ENCODE results near the gene ZCWPW1. TPM values are rescaled to one million over a fixed set of nuclear protein-coding genes. Genes with fewer than 3 reads are reported as not detected.

Gene ZCWPW1
- total and polyA plus RNA-seq, 2 experiments from 2014 or later: 1.9 to 4.2 TPM

DNA sequence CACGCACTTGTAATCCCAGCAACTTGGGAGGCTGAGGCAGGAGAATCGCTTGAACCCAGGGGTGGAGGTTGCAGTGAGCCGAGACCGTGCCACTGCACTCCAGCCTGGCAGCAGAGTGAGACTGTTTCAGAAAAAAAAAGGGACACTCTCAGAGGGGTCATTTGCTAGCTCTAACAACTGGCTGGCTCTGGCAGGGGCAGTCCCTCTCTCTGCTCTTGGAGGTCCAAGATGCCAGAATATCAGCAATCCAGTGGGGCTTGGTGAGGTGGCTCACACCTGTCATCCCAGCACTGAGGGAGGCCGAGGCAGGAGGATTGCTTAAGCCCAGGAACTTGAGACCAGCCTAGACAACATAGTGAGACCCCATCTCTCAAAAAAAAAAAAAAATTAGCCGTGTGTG is 57.8 kb downstream of the ZCWPW1 start:
- H4K20me1 ChIP-seq (ENCODE audit: insufficient read depth): no peaks in the 10 kb centered on the region
- in situ Hi-C loops (cut with MboI): no loop called here
- no peak overlapping the region for H3K4me3 ChIP-seq
- no peaks in the 10 kb centered on the region for H3K79me2 ChIP-seq (ENCODE audit: insufficient read depth)
- WGBS, 2 experiments (ENCODE audit: low coverage in 1 of 2, low lambda C conversion rate in 2 of 2, missing lambda C conversion rate in 2 of 2): 57 to 62% methylated on average over 4 to 6 of the region's 6 CpGs
- no peak for DNase-seq
- H2AFZ ChIP-seq: no peak overlapping the region
- H3K27me3 ChIP-seq (replicated peaks; ENCODE audit: insufficient read depth): no peaks in the 10 kb centered on the region
- H3K9me3 ChIP-seq (ENCODE audit: low read depth): no peaks in the 10 kb centered on the region
- no peaks in the 10 kb centered on the region for H3K9me2 ChIP-seq (ENCODE audit: insufficient read depth)
- H3K4me2 ChIP-seq (ENCODE audit: unreplicated experiment): no peak overlapping the region
- TF ChIP-seq EZH2phosphoT487 (IDR thresholded peaks at IDR 0.05; ENCODE audit: insufficient read depth, low read depth) (no peak), EZH2 (IDR thresholded peaks at IDR 0.05; ENCODE audit: insufficient read depth, poor library complexity, severe bottlenecking) (no peak)
- peaks cover 3% of the 10 kb centered on the region for H3K4me1 ChIP-seq (ENCODE audit: insufficient read depth)
- H3K9ac ChIP-seq: no peak overlapping the region
- H3K36me3 ChIP-seq (ENCODE audit: low read depth): no peaks in the 10 kb centered on the region
- no peaks in the 10 kb centered on the region for H3F3A ChIP-seq (ENCODE audit: insufficient read depth)
- no peak overlapping the region for H3K27ac ChIP-seq

DNA sequence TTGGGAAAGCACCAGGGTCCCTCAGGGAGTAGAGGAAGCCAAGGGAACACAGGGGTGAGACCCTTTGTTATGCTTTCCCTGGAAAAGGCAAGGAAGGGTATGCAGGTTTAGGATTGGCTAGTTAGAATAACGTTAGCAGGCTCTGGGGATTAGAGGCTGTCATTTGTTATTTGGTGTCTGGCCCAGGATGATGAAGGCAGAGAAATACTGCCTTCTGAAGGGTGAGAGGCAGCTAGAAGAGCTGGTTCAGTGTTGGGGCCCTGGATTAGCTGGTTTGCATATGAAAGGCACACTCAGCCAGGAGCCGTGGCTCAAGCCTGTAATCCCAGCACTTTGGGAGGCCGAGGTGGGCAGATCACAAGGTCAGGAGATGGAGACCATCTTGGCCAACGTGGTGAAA is 58.2 kb downstream of the ZCWPW1 start:
- Histone ChIP-seq H3K27ac (no peak overlapping the region), H3K4me2 (ENCODE audit: unreplicated experiment) (no peak overlapping the region), H4K20me1 (ENCODE audit: insufficient read depth) (no peaks in the 10 kb centered on the region), H3K9ac (no peak overlapping the region), H3K4me1 (ENCODE audit: insufficient read depth) (peaks cover 3% of the 10 kb centered on the region), H3K4me3 (no peak overlapping the region), H3K27me3 (replicated peaks; ENCODE audit: insufficient read depth) (no peaks in the 10 kb centered on the region), H3K9me2 (ENCODE audit: insufficient read depth) (no peaks in the 10 kb centered on the region), H3K36me3 (ENCODE audit: low read depth) (no peaks in the 10 kb centered on the region), H3K9me3 (ENCODE audit: low read depth) (no peaks in the 10 kb centered on the region), H3F3A (ENCODE audit: insufficient read depth) (0 out of 2 replicates have a peak, but pooled peaks cover 1% of the 10 kb centered on the region), H2AFZ (no peak overlapping the region), H3K79me2 (ENCODE audit: insufficient read depth) (no peaks in the 10 kb centered on the region)
- DNase-seq: no peak
- WGBS, 2 experiments (ENCODE audit: low coverage in 1 of 2, low lambda C conversion rate in 2 of 2, missing lambda C conversion rate in 2 of 2): 12 to 15% methylated on average over 4 of the region's 4 CpGs
- in situ Hi-C loops (cut with MboI): no loop called here
- TF ChIP-seq EZH2 (IDR thresholded peaks at IDR 0.05; ENCODE audit: insufficient read depth, poor library complexity, severe bottlenecking): no peak
- TF ChIP-seq EZH2phosphoT487 (IDR thresholded peaks at IDR 0.05; ENCODE audit: insufficient read depth, low read depth): no peak

DNA sequence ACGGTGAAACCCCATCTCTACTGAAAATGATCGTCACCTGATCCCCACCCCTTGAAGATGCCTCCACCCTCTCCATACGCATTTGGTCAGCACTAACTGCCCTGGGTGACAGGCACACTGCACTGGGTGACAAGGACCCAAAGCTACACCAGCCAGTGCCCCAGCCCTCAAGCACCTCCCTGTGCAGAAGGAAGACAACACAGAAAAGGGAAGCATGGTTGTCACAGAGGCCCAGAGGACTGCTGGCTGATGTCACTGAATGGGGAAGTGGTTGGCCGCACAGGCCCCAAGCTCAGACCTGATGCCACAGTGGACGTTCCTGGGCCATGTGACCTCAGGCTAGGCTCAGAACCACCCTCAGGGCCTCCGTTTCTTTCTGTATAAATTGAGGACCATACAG is 59.4 kb downstream of the ZCWPW1 start:
- no peak overlapping the region for H3K4me3 ChIP-seq
- no peaks in the 10 kb centered on the region for H3K79me2 ChIP-seq (ENCODE audit: insufficient read depth)
- no peak overlapping the region for H2AFZ ChIP-seq
- no peaks in the 10 kb centered on the region for H4K20me1 ChIP-seq (ENCODE audit: insufficient read depth)
- no peaks in the 10 kb centered on the region for H3K9me2 ChIP-seq (ENCODE audit: insufficient read depth)
- TF ChIP-seq EZH2 (IDR thresholded peaks at IDR 0.05; ENCODE audit: insufficient read depth, poor library complexity, severe bottlenecking) (no peak), EZH2phosphoT487 (IDR thresholded peaks at IDR 0.05; ENCODE audit: insufficient read depth, low read depth) (no peak)
- DNase-seq: no peak
- H3K4me1 ChIP-seq (ENCODE audit: insufficient read depth): peaks cover 3% of the 10 kb centered on the region
- no peak overlapping the region for H3K9ac ChIP-seq
- WGBS, 2 experiments (ENCODE audit: low coverage in 1 of 2, low lambda C conversion rate in 2 of 2, missing lambda C conversion rate in 2 of 2): 57 to 63% methylated on average over 6 of the region's 6 CpGs
- H3K36me3 ChIP-seq (ENCODE audit: low read depth): no peaks in the 10 kb centered on the region
- H3F3A ChIP-seq (ENCODE audit: insufficient read depth): 0 out of 2 replicates have a peak, but pooled peaks cover 4% of the 10 kb centered on the region
- in situ Hi-C loops (cut with MboI): no loop called here
- no peak overlapping the region for H3K4me2 ChIP-seq (ENCODE audit: unreplicated experiment)
- no peak overlapping the region for H3K27ac ChIP-seq
- H3K9me3 ChIP-seq (ENCODE audit: low read depth): no peaks in the 10 kb centered on the region
- H3K27me3 ChIP-seq (replicated peaks; ENCODE audit: insufficient read depth): no peaks in the 10 kb centered on the region

DNA sequence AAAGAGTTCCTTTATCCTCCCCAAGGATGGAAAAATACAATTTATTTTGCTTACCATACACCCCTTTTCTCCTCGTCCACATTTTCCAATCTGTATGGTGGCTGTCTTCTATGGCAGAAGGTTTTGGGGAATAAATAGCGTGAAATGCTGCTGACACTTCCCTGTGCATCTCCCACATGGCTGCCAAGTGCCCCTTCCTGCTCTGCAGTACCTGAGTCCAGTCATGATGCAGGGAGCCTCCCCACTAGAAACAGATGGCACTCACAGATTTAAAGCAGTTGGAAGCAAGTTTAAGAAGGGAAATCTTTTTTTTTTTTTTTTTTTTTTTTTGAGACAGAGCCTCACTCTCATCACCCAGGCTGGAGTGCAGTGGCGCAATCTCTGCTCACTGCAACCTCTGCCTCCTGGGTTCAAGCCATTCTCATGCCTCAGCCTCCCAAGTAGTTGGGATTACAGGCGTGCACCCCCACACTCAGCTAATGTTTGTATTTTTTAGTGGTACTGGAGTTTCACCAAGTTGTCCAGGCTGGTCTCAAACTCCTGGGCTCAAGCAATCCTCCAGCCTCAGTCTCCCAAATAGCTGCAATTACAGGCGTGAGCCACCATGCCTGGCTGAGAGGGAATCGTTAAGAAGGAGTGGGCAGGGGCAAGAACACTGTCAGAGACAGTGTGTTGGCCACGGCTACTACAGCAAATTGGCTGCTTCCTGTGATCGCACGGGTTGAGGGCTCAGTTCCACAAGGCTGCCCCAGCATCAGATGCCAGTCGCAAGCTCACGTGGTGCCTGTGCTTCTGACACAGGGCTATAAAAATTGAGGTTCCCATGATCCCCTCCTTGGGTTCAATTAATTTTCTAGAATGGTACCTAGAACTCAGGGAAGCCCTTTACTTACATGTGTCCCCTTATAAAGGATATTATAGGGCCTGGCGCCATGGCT is 60.6 kb downstream of the ZCWPW1 start:
- Histone ChIP-seq H3K79me2 (ENCODE audit: insufficient read depth) (no peaks in the 10 kb centered on the region), H3K36me3 (ENCODE audit: low read depth) (peaks cover 8% of the 10 kb centered on the region; the same call in 1 of the 2 replicates), H3K27ac (no peak overlapping the region), H3K27me3 (replicated peaks; ENCODE audit: insufficient read depth) (no peaks in the 10 kb centered on the region), H4K20me1 (ENCODE audit: insufficient read depth) (no peaks in the 10 kb centered on the region), H3K9me3 (ENCODE audit: low read depth) (no peaks in the 10 kb centered on the region), H3F3A (ENCODE audit: insufficient read depth) (0 out of 2 replicates have a peak, but pooled peaks cover 9% of the 10 kb centered on the region), H3K9ac (no peak overlapping the region), H3K9me2 (ENCODE audit: insufficient read depth) (no peaks in the 10 kb centered on the region), H3K4me2 (ENCODE audit: unreplicated experiment) (no peak overlapping the region), H2AFZ (no peak overlapping the region), H3K4me1 (ENCODE audit: insufficient read depth) (peaks cover 3% of the 10 kb centered on the region), H3K4me3 (no peak overlapping the region)
- TF ChIP-seq EZH2phosphoT487 (IDR thresholded peaks at IDR 0.05; ENCODE audit: insufficient read depth, low read depth): no peak
- no peak for DNase-seq
- WGBS, 2 experiments (ENCODE audit: low coverage in 1 of 2, low lambda C conversion rate in 2 of 2, missing lambda C conversion rate in 2 of 2): 76 to 86% methylated on average over 12 of the region's 12 CpGs
- in situ Hi-C loops (cut with MboI): no loop called here
